SK-N-SH (cell line): ENCODE data around the gene TRIM14.

Experiments used
- RXRA ChIP-seq: IDR thresholded peaks from 2 replicates; pipeline ENCODE4 v1.4.0; 2012; ENCODE audit warnings: low read depth, mild to moderate bottlenecking, borderline replicate concordance
- TAF1 ChIP-seq: IDR thresholded peaks from 2 replicates; pipeline ENCODE4 v1.6.1; 2012; ENCODE audit warnings: low read depth, mild to moderate bottlenecking, low read length, moderate library complexity, borderline replicate concordance
- TEAD4 ChIP-seq: IDR thresholded peaks from 2 replicates; pipeline ENCODE4 v1.4.0; 2012; ENCODE audit warnings: mild to moderate bottlenecking, borderline replicate concordance; ENCODE audit not compliant: insufficient read depth
- TF ChIP-seq, protein P1 (sequence below): fragments of 200-600 bp; sonication (generic); IDR thresholded peaks from 2 replicates; pipeline ENCODE4 v1.6.1; 2017; ENCODE audit warnings: antibody characterized with exemption, mild to moderate bottlenecking, moderate library complexity

DNA sequence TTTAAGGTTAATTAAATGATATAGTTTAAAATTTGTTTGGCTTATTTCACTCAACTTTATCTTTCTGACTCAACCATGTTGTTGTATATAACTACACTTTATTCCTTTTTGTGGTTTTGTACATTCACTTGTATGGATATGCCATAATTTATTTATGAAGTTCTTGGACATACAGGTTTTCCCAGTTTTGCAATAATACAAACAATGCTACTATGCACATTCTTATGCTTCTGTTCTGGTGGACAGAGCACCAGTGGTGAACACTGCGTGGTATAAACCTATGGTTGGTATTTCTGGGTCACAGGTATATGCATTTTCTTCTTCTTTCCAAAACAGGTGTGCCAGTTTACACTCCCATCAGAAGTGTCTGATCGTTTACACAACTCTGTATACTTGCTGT lies 35.7 kb upstream of the TRIM14 start:
- TF ChIP-seq TAF1 (no peak), TEAD4 (no peak), RXRA (no peak)
- TF ChIP-seq, protein P1, sequence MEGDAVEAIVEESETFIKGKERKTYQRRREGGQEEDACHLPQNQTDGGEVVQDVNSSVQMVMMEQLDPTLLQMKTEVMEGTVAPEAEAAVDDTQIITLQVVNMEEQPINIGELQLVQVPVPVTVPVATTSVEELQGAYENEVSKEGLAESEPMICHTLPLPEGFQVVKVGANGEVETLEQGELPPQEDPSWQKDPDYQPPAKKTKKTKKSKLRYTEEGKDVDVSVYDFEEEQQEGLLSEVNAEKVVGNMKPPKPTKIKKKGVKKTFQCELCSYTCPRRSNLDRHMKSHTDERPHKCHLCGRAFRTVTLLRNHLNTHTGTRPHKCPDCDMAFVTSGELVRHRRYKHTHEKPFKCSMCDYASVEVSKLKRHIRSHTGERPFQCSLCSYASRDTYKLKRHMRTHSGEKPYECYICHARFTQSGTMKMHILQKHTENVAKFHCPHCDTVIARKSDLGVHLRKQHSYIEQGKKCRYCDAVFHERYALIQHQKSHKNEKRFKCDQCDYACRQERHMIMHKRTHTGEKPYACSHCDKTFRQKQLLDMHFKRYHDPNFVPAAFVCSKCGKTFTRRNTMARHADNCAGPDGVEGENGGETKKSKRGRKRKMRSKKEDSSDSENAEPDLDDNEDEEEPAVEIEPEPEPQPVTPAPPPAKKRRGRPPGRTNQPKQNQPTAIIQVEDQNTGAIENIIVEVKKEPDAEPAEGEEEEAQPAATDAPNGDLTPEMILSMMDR = no peak
